Loucy (cell line): ENCODE results near the gene MAN2A1.

Experiments
- H2AFZ ChIP-seq: fragments of 200-600 bp; sonication (generic); 2 replicates; pipeline ENCODE4 v1.6.0; 2016; ENCODE audit warnings: antibody characterized with exemption, mild to moderate bottlenecking, low read length, moderate library complexity
- H3F3A ChIP-seq: fragments of 200-600 bp; 2 replicates; pipeline ENCODE4 v1.6.0; 2016; ENCODE audit warnings: antibody characterized with exemption, low read depth, mild to moderate bottlenecking
- H3K27me3 ChIP-seq: fragments of 200-600 bp; sonication (generic); 2 replicates; pipeline ENCODE4 v1.6.1; 2014; ENCODE audit warnings: low read length, mild to moderate bottlenecking; ENCODE audit not compliant: insufficient read depth, poor library complexity, severe bottlenecking
- H3K36me3 ChIP-seq: fragments of 200-600 bp; sonication (generic); 2 replicates; pipeline ENCODE4 v1.6.1; 2016; ENCODE audit warnings: low read length; ENCODE audit not compliant: insufficient read depth
- H3K4me1 ChIP-seq: fragments of 200-600 bp; sonication (generic); 2 replicates; pipeline ENCODE4 v1.5.1; 2014; ENCODE audit warnings: low read length, mild to moderate bottlenecking; ENCODE audit not compliant: insufficient read depth, poor library complexity, severe bottlenecking
- H3K4me2 ChIP-seq: fragments of 200-600 bp; sonication (generic); 2 replicates; pipeline ENCODE4 v1.6.0; 2014; ENCODE audit warnings: antibody characterized with exemption, low read length, low read depth, mild to moderate bottlenecking; ENCODE audit not compliant: poor library complexity, severe bottlenecking
- H3K4me3 ChIP-seq: fragments of 200-600 bp; sonication (generic); 2 replicates; pipeline ENCODE4 v1.5.1; 2014; ENCODE audit warnings: low read length, mild to moderate bottlenecking, mixed read lengths; ENCODE audit not compliant: poor library complexity, severe bottlenecking
- H3K79me2 ChIP-seq: fragments of 200-600 bp; sonication (generic); 2 replicates; pipeline ENCODE4 v1.6.1; 2014; ENCODE audit warnings: low read length; ENCODE audit not compliant: insufficient read depth
- H3K9ac ChIP-seq: fragments of 200-600 bp; sonication (generic); 2 replicates; pipeline ENCODE4 v1.6.0; 2014; ENCODE audit warnings: mild to moderate bottlenecking, low read depth, low read length, moderate library complexity; ENCODE audit not compliant: poor library complexity, severe bottlenecking
- H3K9me2 ChIP-seq: fragments of 200-600 bp; sonication (generic); replicated peaks from 2 replicates; pipeline ENCODE4 v1.6.1; 2016; ENCODE audit warnings: low read depth, low read length, mixed read lengths
- H3K9me3 ChIP-seq: fragments of 200-600 bp; sonication (generic); 2 replicates; pipeline ENCODE4 v1.6.1; 2014; ENCODE audit warnings: mild to moderate bottlenecking, antibody characterized with exemption, low read length, low read depth; ENCODE audit not compliant: insufficient read depth
- H4K20me1 ChIP-seq: fragments of 200-600 bp; sonication (generic); 2 replicates; pipeline ENCODE4 v1.6.0; 2014; ENCODE audit warnings: antibody characterized with exemption, low read length, mild to moderate bottlenecking; ENCODE audit not compliant: insufficient read depth, poor library complexity, severe bottlenecking
- EZH2phosphoT487 ChIP-seq: fragments of 200-600 bp; IDR thresholded peaks from 2 replicates; pipeline ENCODE4 v1.6.1; 2018; ENCODE audit warnings: antibody characterized with exemption, mild to moderate bottlenecking, moderate library complexity, borderline replicate concordance
- TF ChIP-seq, protein P1 (sequence below): fragments of 200-600 bp; sonication (generic); conservative IDR thresholded peaks from 2 replicates; pipeline ENCODE4 v1.5.1; 2014; ENCODE audit warnings: mild to moderate bottlenecking, antibody characterized with exemption, low read length

The MAN2A1 gene

DNA sequence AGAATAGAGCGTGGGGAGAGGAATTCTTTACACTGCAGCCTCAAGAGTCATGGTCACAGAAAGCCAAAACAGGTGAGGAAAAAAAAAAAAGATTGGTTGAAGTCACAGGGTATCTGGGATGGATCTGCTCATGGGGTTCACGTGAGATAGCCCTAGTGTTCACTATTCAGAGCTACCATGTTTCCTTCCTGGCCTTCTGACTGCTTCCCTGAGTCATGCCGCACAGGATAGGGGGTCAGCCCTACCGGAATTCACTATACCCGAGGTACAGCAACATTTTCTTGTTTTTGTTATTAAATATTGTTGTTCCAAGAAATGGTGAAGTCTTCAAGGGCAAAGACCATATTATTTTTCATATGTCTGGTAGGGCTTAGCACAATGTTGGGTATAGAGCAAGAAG, 21.5 kb upstream of the MAN2A1 start:
- H3K9me2 ChIP-seq: no peaks in the 10 kb centered on the region
- H3K27me3 ChIP-seq: no peaks in the 10 kb centered on the region
- no peak for TF ChIP-seq EZH2phosphoT487
- TF ChIP-seq, protein P1, sequence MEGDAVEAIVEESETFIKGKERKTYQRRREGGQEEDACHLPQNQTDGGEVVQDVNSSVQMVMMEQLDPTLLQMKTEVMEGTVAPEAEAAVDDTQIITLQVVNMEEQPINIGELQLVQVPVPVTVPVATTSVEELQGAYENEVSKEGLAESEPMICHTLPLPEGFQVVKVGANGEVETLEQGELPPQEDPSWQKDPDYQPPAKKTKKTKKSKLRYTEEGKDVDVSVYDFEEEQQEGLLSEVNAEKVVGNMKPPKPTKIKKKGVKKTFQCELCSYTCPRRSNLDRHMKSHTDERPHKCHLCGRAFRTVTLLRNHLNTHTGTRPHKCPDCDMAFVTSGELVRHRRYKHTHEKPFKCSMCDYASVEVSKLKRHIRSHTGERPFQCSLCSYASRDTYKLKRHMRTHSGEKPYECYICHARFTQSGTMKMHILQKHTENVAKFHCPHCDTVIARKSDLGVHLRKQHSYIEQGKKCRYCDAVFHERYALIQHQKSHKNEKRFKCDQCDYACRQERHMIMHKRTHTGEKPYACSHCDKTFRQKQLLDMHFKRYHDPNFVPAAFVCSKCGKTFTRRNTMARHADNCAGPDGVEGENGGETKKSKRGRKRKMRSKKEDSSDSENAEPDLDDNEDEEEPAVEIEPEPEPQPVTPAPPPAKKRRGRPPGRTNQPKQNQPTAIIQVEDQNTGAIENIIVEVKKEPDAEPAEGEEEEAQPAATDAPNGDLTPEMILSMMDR: no peak
- no peak overlapping the region for H3K4me2 ChIP-seq
- no peaks in the 10 kb centered on the region for H3F3A ChIP-seq
- no peak overlapping the region for H2AFZ ChIP-seq
- H3K4me1 ChIP-seq: peaks cover 7% of the 10 kb centered on the region
- no peaks in the 10 kb centered on the region for H3K36me3 ChIP-seq
- no peaks in the 10 kb centered on the region for H4K20me1 ChIP-seq
- no peaks in the 10 kb centered on the region for H3K9me3 ChIP-seq
- H3K9ac ChIP-seq: no peak overlapping the region
- H3K4me3 ChIP-seq: no peak overlapping the region
- H3K79me2 ChIP-seq: no peaks in the 10 kb centered on the region

DNA sequence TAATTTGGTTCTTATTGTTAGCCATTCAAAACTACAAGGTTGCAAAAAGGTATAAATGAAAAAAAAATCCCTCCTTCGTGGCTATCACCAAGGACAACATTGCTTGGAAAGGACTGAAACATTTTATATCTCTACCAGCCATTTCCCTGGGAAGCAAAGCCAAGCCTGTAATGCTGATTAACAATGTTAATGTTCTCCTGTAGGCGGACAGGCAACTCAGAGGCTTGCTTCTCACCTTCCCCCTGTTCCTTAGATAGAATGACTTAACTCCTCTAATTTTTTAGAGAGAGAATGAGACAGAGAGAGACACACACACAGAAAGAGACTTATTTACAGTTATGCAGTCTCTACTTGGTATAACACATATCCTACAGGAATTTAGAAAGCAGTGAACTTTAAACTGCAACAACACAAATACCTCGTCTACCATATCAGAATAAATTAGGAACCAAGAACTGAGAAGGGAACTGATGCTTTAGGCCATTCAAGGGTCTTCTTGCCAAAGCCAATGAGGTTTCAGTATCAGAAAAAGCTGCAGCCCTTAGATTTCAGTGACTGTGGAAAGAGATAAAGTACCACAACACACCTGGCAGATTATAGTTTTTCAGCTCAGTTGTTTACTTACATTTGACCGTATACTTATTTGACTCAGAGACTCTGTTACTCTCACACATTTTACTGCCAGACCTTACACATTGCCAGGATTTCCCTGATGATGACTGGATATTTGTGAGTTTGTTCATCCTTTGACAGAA, 20.9 kb upstream of the MAN2A1 start:
- Histone ChIP-seq H3F3A (no peaks in the 10 kb centered on the region), H3K9me3 (no peaks in the 10 kb centered on the region), H3K9ac (no peak overlapping the region), H3K79me2 (no peaks in the 10 kb centered on the region), H3K4me1 (peaks cover 7% of the 10 kb centered on the region), H4K20me1 (no peaks in the 10 kb centered on the region), H3K36me3 (no peaks in the 10 kb centered on the region), H3K4me2 (no peak overlapping the region), H3K9me2 (no peaks in the 10 kb centered on the region), H2AFZ (no peak overlapping the region), H3K27me3 (no peaks in the 10 kb centered on the region), H3K4me3 (no peak overlapping the region)
- TF ChIP-seq, protein P1: no peak
- TF ChIP-seq EZH2phosphoT487: no peak

DNA sequence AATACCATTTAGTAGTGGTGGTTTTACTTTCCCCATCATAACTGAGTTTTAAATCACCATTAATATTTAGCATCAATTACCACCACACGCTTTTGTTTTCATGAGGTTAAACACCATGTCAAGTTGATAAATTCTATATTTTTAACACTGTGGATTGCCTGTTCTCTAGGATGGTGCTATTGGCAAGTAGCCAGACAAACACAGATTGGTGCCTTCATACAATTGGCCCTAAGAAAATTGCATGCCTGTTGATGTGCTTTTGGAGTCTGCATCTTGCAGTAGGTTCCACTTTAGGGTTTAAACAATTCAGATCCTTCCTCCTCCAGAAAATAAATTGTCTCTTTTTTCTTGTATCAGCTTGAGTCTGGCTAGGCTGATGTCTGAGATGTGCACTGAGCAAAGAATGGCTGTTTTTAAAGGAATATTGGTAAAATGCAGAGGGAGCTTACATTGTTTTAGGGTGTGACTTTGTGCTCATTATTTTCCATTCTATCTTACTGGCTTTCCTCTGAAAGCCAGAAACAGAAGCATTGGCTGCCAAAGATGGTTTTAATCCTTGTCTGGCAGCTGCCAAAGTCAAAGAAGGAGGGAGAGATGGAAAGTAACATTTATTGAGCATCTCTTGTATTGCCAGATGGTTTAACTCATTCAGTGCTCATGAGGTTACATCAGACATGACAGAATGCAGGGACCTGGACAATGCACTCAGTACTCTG, 19.6 kb upstream of the MAN2A1 start:
- H3K9ac ChIP-seq: no peak overlapping the region
- no peak overlapping the region for H3K4me3 ChIP-seq
- no peak overlapping the region for H2AFZ ChIP-seq
- no peaks in the 10 kb centered on the region for H3K27me3 ChIP-seq
- H4K20me1 ChIP-seq: no peaks in the 10 kb centered on the region
- TF ChIP-seq, protein P1: no peak
- TF ChIP-seq EZH2phosphoT487: no peak
- H3K4me1 ChIP-seq: no peaks in the 10 kb centered on the region
- no peak overlapping the region for H3K4me2 ChIP-seq
- no peaks in the 10 kb centered on the region for H3K79me2 ChIP-seq
- H3F3A ChIP-seq: no peaks in the 10 kb centered on the region
- H3K36me3 ChIP-seq: no peaks in the 10 kb centered on the region
- no peaks in the 10 kb centered on the region for H3K9me2 ChIP-seq
- no peaks in the 10 kb centered on the region for H3K9me3 ChIP-seq
